ENCODE data around the gene EMD. TPM values are rescaled to one million over a fixed set of nuclear protein-coding genes. Genes with fewer than 3 reads are reported as not detected.

EMD gene
- total RNA-seq, result 14.8 and 16.6 TPM in 2 replicates

GRCh38 chrX:154378799-154379568 is at the start of gene EMD:
Gene EMD, plus strand, starts transcription at chrX:154379295. Its CDS starts 190 bp downstream, at chrX:154379485.

DNA sequence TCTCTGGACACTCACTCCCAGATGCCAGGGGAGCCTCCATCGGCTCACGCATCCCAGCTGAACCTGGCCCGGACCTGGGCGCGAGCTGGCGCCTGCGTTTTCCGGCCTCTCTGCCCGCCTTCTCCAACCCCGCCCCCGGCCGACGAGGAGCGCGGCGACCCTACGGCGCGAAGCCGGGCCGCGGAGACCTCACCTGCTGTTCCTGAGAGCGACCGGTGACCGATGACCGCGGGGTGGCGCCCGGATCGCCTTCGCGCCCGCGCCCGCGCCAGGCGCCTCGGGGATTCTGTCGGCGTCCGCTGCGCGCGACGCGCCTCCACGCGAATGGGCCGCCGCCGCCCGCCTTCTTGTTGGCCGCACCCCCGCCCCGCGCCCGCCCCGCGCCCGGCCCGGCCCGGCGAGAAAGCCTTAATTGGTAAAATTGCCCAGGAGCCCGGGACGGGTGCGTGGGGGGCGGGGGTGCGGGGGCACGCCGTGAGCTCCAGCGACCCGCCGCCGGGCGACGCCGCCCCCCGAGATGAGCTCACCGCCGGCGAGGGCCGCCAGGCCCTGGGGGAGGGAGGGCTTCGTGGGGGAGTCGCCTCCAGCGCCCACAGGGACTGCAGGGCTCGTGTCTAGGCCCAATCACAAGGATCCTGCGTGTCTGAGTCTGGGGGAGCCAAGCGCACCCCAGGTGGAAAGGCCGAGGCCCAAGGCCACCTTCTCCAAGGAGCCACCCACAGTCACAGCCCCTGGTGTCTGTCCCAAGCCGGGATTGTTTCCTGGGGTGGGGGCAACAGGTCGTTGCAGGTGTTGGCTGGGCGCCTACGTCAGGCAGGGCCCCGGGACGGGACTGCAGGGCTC is 4.6 kb upstream of the EMD start, which contains the start of gene FLNA:
Gene FLNA, minus strand, starts transcription at position 322 of the 843 bp plus-strand sequence. CDS start 3,389 bp downstream, outside the sequence.

DNA sequence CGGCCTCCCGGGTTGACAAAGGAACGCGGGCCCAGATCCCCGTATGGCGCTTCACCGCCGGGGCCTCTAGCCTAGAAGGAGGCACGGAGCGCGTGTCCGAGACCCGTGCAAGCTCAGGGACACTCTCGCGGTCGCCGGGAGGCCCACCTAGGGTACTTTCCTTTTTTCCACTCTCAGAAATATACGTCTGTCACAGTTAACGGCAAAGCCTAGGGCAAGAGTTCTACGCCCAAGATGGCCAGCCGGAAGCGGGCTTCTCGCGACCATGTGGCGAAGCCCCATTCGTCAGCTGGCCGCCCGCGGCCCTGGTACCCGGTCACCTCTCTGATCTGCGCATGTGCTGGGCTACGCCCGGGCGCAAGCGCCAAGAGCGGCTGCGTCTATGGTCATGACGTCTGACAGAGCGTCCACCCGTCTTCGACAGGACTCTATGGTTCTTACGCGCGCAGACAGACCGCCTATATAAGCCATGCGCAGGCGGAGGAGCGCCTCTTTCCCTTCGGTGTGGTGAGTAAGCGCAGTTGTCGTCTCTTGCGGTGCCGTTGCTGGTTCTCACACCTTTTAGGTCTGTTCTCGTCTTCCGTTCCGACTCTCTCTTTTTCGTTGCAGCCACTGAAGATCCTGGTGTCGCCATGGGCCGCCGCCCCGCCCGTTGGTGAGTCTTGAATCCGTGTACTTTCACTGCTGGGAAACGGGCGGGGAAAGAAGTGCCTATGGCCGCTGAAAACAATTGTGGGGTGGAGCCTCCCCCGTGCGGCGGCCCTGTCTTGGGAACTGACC is 19.0 kb downstream of the EMD start, which contains the start of gene RPL10:
Gene RPL10, plus strand, starts transcription at position 490 of the 780 bp plus-strand sequence. Its CDS starts 143 bp downstream, at position 633.

GRCh38 chrX:154409222-154409871 is 30.3 kb downstream of the EMD start, which contains the start of gene DNASE1L1:
Gene DNASE1L1, minus strand, starts transcription at chrX:154409254. Its CDS starts 3,686 bp downstream, at chrX:154405568.

DNA sequence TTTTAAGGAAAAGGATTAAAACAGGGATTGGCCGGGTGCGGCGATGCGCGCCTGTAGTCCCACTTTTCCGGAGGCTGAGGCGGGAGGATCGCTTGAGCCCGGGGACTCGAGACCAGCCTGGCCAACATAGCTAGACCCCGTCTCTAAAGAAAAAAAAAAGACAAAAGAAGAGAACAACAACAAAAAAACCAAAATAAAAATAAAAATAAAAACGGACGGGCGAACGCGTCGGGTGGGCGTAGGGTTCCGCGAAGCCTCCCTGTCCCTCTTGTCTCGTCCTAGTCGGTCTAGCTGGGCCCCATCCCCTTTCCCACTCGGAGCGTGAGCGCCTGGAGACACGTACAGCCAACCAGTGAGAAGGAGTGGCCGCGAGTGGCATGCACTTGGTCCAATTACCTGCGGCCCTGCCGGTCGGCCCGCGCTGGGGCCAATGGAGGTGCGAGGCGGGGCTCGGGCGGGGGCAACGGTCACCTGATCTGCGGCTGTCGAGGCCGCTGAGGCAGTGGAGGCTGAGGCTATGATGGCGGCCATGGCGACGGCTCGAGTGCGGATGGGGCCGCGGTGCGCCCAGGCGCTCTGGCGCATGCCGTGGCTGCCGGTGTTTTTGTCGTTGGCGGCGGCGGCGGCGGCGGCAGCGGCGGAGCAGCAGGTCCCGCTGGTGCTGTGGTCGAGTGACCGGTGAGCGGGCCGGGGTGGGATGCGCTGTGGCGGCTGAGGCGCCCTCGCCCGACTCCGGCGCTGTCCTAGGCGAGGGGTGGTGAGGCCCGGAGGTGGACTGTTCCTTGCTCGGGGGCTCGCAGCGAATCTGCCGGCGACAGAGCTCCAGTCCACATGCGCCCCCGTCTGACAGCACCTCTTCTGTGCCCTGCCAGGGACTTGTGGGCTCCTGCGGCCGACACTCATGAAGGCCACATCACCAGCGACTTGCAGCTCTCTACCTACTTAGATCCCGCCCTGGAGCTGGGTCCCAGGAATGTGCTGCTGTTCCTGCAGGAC is 49.4 kb downstream of the EMD start, which contains the start of gene ATP6AP1:
Gene ATP6AP1, plus strand, starts transcription at position 502 of the 996 bp plus-strand sequence. Its CDS starts 16 bp downstream, at position 518.

Other genes starting within 250 kb of the EMD start
- 0.43 TPM in 1 of 2 replicates, not detected in the other for gene OPN1LW, start 235.1 kb upstream of the EMD start, total RNA-seq
- gene OPN1MW, start 196.7 kb upstream of the EMD start, total RNA-seq, result 0.17 and 0.43 TPM in 2 replicates
- not detected in 2 replicates for gene OPN1MW2, start 159.5 kb upstream of the EMD start, total RNA-seq
- 0.11 TPM in 1 of 2 replicates, not detected in the other for gene OPN1MW3, start 121.7 kb upstream of the EMD start, total RNA-seq
- gene TEX28, start 84.2 kb upstream of the EMD start, total RNA-seq, result not detected in 2 replicates
- gene TKTL1, start 83.5 kb upstream of the EMD start, total RNA-seq, result not detected in 2 replicates
- 792 and 962 TPM in 2 replicates for gene FLNA, start 4.7 kb upstream of the EMD start, total RNA-seq
- gene RPL10, start 19.1 kb downstream of the EMD start, total RNA-seq, result 3,109 and 3,856 TPM in 2 replicates
- 78.9 and 88.2 TPM in 2 replicates for gene DNASE1L1, start 30.0 kb downstream of the EMD start, total RNA-seq
- 11.6 and 12.4 TPM in 2 replicates for gene TAFAZZIN, start 32.2 kb downstream of the EMD start, total RNA-seq
- gene ATP6AP1, start 49.4 kb downstream of the EMD start, total RNA-seq, result 78.6 and 82.4 TPM in 2 replicates
- 38.3 and 56.6 TPM in 2 replicates for gene GDI1, start 57.9 kb downstream of the EMD start, total RNA-seq
- 49.4 and 56.8 TPM in 2 replicates for gene FAM50A, start 64.8 kb downstream of the EMD start, total RNA-seq
- gene PLXNA3, start 79.0 kb downstream of the EMD start, total RNA-seq, result 3.3 and 4.1 TPM in 2 replicates
- gene LAGE3, start 100.0 kb downstream of the EMD start, total RNA-seq, result 12.8 and 16.3 TPM in 2 replicates
- gene UBL4A, start 107.3 kb downstream of the EMD start, total RNA-seq, result 29.1 and 32.6 TPM in 2 replicates
- gene SLC10A3, start 111.3 kb downstream of the EMD start, total RNA-seq, result 9.0 and 12.9 TPM in 2 replicates
- 15.6 and 20.3 TPM in 2 replicates for gene FAM3A, start 136.9 kb downstream of the EMD start, total RNA-seq
- gene G6PD, start 167.6 kb downstream of the EMD start, total RNA-seq, result 22.3 and 22.5 TPM in 2 replicates
- gene IKBKG, start 168.3 kb downstream of the EMD start, total RNA-seq, result 9.5 and 12.7 TPM in 2 replicates
- gene CTAG1A, start 205.8 kb downstream of the EMD start, total RNA-seq, result not detected in 2 replicates
- gene CTAG1B, start 240.0 kb downstream of the EMD start, total RNA-seq, result not detected in 2 replicates

Measured in dermis lymphatic vessel endothelial cell (primary cell).